ENCODE measurements around the gene AGAP2.

DNA sequence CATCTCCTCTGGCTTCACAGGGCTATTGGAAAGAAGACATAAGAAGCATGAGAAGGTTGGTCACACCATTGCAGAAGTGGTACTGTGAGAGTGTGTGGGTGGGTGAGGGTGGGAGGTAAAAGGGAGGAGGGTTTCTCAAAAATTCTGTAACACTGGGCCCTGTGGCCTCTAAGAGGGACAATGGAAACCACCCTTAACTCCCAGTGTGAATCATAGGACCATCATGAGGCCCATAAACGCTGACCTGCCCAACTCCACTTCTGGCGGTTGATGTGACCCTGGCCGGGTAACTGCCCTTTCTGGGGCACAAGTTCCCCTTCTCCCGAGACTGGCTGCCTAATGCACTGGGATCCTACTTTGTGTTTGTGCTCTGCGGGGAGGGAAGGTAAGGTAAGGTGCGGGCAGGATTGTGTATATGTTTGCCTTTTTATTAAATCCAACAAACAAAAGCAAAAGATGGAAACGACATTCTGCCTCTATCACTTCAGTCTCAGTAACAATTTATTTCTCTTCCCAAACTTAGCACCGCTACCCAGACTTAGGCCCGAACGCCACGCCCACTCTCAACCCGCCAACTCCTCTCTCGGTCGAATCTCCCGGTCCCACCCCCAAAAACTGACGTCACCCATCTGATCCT is 32.8 kb upstream of the AGAP2 start:
- TF ChIP-seq, protein P1, sequence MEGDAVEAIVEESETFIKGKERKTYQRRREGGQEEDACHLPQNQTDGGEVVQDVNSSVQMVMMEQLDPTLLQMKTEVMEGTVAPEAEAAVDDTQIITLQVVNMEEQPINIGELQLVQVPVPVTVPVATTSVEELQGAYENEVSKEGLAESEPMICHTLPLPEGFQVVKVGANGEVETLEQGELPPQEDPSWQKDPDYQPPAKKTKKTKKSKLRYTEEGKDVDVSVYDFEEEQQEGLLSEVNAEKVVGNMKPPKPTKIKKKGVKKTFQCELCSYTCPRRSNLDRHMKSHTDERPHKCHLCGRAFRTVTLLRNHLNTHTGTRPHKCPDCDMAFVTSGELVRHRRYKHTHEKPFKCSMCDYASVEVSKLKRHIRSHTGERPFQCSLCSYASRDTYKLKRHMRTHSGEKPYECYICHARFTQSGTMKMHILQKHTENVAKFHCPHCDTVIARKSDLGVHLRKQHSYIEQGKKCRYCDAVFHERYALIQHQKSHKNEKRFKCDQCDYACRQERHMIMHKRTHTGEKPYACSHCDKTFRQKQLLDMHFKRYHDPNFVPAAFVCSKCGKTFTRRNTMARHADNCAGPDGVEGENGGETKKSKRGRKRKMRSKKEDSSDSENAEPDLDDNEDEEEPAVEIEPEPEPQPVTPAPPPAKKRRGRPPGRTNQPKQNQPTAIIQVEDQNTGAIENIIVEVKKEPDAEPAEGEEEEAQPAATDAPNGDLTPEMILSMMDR (IDR thresholded peaks at IDR 0.05), result no peak
- TF ChIP-seq POLR2A (IDR thresholded peaks at IDR 0.05), result no peak
- no peak for TF ChIP-seq EP300 (IDR thresholded peaks at IDR 0.05)

All from tibial nerve (tissue), 4 donors.